ENCODE data around the gene CFAP74.
A peak's percentile ranks its signal among the peaks of the same experiment; 100 is the strongest.

Gene CFAP74

DNA sequence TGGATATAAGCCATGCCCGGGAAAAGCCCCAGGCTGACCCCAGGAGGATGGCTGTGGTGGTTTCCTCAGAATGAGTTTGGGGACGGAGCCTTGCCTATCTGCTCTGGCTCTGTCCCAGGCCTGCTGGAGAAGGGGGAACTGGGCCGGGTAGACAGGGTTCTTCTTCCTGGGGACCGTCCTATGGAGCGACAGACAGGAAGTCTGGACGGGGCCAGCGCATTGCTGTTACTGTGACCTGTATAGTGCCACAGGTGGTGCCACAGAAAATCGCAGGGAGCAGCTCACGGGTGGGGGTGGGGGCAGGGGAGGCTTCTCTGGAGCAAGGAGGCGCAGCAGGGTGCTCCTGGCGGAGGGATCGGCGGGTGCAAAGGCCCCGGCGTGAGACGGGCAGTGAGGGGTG, 36.4 kb downstream of the CFAP74 start:
- DNase-seq, result no peak

DNA sequence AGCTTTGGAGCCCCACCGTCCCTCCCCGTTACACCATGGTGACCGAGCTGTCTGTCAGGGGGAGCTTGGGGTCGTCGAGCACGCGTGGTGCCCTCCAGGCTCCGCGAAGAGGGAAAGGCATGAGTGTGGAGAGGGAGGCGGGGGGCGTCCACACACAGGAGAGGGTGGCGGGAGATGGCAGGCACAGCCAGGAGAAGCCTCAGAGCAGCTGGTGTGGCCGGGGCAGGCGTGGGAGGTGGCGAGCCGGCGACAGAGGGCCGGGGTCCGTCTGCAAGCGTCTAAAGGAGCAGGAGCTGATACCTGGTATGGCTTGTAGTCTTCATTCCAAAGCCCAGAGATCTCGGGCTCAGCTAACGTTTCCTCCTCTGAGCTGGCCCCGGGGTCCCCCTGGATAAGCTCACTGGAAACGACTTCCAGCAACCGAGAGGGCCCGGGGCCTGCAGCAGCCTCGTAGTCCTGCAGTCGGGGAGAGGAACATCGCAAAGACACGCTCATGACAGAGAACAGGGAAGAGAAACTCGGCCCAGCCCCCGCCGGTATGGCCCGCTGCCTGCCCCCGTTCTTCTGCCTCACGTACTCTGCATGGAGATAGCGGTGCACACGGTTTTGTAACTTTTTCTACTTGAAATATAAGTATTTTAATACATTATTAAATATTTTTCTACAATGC, 37.4 kb downstream of the CFAP74 start:
- no peak for DNase-seq

DNA sequence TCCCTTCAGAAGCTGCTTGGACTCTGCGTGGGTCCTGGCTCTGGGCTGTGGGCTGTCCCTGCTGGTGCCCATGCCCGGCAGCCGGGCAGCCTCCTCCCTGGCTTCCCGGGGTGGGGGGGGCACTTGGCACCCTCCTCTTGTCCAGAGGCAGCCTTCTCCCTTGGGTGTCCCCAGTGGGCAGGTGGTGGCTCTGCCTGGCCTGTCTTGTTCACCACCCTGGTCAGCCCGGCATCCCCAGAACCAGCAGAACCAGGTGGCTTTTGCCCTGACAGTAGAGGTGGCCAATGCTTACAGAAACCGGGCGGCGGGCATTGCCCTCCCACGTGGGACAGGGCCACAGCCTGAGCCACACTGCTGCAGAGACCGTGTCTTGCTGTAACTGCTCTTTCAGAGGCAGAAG, 38.0 kb downstream of the CFAP74 start:
- no peak for DNase-seq

DNA sequence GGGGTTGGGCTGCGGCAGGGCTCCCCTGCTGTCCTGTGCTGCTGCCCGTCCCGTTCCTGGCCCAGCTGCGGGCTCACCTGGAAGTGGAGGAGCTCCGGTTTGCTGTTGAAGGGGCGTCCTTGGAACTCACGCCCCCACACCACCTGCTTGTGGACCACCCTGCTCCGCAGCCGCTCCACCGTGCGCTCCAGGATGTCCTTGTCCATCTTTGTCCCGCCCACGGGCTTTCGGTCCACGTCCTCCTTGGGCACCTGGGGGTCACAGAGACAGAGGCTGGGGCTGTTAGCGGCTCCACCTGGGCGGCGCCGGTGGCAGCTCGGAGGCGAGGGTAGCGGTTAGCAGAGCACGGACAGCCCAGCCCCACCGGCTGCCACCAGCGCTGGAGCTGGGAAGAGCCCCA, 38.8 kb downstream of the CFAP74 start:
- no peak for DNase-seq

DNA sequence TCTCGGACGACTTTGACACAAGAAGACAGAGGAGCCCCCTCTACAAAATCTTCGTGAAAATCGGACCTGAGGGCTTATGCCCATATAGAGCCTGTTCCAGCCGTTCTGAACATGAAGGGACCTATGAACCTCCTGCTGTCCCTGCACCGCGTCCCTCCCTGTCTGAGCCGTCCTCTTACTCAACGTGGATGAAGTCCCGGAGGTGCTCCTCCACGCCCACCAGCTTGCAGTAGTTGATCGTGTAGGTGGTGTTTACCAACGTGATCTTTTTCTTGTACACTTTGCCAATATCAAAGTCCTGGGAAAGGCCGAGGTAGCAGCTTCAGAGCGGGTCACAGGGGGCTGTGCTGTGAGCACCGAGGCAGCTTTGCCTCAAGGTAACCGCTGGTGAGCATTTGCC, 40.0 kb downstream of the CFAP74 start:
- DNase-seq, result no peak

DNA sequence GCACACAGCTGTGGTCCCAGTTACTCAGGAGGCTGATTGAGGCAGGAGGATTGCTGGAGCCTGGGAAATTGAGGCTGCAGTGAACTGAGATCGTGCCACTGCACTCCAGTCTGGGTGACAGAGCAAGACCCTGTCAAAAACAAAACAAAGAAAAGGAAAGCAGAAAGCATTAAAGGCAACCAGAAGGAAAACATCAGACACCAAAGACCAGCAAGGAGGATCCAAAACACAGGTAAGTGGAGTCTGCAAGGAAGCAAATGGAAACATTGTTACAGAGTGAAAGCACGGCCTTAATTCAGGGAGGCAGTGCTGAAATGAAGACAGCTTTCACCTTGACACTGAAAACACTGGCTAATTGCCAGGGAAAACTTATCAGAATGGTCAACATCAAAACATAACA, 40.8 kb downstream of the CFAP74 start:
- no peak for DNase-seq

DNA sequence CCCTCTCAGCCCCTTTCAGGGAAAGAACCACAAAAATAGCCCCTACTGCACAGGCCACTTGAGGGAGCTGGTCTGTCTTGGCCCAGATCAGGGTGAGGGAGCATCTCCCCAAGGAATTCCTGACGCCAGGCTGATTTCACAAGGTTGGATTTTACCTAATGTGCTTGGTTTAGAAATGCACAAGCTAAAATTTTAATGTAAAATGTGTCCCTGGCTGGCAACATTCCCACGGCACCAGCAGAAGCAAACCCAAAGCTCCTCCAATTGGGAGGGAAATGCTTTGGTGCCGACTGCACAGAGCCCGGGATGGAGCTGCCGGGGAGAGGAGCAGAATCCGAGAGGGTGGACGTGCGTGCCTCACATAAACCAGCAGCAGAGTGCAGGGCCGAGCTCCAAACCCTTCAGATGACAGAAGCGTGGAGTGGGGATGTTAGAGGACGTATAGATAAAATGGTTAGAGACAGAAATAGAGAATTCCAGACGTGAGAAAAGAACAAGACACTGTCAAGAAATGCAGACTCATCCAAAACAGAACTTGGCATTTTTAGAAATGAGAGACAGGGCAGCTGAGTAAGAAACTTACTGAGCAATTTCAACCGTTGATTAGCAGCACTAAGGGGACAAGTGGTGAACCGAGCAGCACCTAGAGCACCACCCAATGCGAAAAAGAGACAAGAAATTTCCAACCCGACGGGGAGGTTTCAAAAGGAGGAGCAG, 42.9 kb downstream of the CFAP74 start:
- DNase-seq, result no peak

DNA sequence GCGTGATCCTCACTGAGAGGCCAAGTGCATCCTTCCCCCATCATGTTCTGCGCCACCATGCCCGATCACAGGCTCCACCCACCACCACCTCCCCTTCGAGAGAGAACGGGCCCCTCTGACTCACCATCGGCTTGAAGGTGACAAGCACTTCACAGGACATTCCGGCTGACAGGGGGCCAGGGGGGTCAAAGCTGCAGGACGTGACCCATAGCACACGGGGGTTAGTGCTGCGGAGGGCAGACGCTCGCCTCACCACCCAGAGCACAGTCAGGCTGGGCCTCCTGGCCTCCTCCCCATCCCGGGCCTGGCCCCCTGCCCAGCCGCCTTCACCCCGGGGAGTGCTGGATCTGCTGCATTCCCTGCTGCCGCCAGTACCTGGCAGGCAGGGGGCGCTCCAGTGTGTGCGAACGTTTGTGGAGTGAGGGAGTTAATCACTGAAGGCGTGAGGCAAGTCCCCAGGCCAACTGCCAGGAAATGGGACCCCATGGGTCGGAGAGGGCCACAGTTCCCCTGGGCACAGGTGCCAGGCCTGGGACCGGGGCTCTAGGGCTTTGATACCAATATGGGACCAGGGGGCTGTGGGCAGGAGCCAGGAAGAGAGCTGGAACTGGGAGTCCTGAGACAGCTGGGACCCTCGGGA, 43.6 kb downstream of the CFAP74 start:
- DNase-seq, result peak; percentile 41

DNA sequence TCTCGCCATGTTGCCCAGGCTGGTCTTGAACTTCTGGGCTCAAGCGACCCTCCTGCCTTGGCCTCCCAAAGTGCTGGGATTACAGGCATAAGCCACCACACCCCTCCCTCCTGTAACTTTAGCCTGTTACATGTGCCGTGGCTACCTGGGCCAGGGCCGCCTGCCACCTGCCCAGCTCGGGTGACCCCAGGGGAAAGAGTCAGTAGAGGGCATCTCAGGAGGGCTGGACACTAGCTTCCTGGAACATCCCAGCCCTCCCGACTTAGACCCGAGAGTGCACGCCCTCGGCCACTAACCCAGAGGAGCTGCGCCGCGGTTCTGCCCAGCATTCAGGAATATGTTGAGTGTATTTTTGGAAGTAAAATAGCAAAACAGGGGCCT, 44.1 kb downstream of the CFAP74 start:
- DNase-seq, result no peak

DNA sequence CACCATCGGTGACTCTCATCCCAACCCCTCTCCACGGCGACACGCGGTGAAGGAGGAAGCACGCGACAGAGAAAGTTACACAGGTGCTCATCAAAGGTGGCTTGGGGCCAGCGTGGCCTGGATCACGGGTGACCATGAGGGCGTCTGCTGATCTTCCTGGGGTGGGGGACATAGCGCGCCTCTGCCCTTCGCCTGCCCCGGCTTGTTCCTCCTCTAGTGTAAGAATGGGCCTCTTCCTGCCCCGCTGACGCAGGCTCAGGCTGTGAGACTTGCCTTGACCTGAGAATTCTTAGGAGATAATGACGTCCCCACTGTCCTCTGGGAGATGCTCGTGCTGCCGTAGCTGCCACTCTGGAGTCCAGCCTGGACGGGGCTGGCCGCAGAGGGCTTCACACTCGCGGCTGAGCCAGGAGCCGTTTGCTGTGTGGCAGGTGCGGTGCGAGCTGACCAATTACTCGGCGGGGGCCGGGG, 45.5 kb downstream of the CFAP74 start:
- DNase-seq, result no peak

DNA sequence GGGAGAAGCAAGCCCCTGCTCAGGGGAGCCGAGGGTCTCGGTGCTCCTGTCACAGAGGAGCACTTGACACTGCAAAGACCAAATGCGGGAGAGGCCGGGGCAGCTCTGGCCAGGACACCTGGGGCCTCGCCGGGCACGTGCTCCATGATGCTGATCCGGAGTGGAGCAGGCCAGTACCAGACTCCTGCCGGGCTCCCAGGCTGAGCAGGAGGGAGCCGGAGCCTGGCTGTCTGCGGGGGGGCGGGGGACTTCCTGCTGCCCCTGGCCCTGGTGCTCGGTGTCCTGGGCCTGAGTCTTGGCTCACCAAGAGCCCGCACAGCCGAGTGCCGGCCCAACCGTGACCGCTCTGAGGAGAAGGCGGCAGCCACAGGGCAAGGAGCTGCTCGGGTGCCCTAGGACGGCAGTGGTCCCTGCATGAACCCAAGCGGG, 46.0 kb downstream of the CFAP74 start:
- no peak for DNase-seq

DNA sequence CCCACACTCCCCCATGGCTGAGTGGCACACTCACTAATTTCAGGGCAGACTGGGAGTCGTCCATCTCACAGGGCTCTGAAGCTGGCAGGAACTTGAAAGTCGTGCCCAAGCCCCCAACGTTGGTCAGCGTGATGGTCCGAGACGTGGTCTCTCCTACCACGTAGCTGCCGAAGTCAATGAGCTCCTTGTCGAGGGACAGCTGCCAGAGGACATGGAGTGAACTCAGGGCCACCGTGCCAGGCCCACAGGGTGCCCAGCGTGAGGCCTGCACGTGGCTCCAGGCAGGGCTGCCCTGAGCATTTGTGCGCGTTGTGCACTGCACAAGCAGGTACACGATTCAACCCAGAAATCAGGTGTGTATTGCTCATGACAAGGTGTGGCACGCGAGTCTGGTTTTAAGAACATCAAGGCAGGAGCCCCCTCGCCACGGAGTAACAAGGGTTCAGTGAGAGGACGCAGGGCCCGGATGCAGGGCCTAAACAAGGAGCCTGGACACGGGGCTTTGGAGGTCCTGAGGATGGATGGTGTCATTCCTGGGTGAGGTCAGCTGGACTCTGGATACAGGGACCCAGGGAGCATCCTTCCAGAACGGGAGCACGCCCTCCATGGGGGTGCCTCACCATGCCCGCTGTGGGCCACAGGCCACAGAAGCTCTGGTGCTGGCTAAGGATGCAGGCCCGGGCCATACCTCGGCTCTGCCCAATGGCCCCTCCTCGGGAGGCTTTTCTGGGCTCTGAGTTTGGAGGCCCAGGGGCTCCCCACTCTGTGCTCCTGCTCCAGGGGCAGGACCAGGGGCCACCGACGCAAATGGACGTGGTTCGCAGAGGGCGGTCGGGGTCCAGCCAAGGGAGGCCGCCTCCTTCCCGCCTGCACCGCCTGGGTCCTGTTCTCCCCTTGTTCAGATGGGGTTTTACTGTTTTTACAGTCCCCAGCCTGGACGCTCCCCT, 46.7 kb downstream of the CFAP74 start:
- no peak for DNase-seq

DNA sequence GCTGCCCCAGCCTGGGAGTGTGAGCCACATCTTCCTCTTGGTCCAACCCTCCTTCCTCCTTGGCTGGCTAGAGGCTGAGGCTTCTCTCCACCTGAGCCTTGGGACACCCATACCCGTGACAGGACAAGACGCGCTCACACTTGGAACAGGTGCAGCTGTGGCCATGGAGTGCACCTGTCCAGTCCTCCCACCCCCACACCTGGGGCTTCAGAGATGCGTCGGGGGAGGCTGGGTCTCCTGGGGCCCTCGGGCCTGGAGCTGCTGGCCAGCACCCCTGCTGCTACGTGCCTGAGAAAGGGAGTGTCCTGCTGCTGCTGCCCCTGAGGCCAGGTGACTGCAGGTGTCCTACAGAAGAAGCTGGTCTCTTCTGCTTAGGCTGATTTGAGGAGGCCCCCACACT, 47.5 kb downstream of the CFAP74 start:
- DNase-seq, result no peak

DNA sequence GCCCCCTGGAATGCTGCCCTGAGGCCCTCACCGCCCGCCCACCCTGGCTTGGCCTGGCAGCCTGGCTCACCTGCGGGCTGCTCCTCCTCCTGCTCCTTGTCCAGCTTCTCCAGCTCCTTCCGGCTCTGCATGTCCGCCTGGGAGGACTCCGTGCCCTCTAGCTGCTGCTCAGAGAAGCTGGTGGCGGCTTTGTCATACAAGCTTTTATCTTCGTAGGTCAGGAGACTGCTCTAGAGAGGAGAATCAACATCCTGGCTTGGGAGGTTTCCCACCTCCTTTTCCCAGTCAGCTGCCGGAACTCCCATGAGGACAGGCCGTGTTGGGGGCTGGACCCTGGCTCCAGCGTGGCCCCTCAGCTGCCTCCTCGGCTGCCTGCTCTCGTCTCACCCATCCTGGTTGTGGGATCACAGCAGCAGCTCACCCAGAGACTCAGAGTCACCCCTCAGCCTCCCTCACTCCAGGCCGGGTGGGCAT, 47.9 kb downstream of the CFAP74 start:
- no peak for DNase-seq

DNA sequence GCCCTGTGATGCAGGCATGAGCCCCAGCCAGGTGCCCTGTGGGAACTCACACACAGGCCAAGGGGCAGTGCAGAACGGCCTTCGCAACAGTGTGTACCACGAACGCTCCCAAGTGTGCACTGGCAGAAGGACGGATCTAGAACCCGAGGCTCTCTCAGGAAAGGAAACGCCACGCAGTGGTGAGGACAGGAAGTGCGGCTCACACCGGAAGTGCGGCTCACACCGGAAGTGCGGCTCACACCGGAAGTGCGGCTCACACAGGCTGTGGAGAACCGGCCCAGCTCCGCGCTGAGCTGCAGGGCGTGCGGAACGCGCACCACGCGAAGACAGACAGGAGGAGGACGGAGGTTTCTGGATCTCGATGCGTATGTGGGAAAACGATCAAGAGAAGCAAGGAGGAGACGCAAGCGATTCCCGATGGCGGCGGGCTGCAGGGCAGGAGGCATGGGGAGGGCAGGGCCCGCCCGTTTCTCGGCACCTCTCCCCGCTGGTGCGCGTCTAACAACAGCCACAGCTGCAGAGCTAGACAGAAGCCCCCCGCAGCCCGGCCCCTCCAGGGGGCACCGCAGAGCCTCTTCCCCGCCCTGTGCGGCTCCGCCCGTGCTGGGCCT, 48.6 kb downstream of the CFAP74 start:
- DNase-seq, result no peak

DNA sequence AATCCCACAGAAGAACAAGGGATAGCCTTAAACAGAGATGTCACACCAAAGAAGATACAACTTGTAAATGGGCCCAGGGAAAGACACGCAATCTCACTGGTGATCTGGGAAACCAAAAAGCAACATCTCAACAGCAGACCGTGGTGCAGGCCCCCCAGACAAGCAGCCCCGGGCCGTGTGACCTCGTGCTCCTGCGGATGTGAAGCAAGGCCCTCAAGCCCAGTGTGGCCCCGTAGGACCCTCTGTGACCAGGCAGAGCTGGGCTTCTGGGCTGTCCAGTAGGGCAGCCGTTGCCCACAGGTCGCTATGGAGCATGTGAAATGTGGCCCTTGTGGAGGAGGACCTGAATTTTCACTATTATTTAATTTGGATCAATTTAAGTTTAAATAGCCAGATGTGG, 49.6 kb downstream of the CFAP74 start:
- DNase-seq, result no peak

DNA sequence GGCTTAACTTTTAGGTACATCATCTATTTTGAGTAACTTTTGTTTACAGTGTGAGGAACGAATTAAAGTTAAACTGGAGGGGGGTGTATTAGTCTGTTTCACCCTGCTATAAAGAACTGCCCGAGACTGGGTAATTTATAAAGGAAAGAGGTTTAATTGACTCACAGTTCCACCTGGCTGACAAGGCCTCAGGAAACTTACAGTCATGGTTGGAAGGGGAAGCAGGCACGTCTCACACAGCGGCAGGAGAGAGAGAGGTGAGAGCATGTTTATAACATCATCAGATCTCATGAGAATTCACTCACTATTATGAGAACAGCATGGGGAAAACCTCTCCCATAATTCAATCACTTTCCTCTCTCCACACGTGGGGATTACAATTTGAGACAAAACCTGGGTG, 52.6 kb downstream of the CFAP74 start:
- no peak for DNase-seq

DNA sequence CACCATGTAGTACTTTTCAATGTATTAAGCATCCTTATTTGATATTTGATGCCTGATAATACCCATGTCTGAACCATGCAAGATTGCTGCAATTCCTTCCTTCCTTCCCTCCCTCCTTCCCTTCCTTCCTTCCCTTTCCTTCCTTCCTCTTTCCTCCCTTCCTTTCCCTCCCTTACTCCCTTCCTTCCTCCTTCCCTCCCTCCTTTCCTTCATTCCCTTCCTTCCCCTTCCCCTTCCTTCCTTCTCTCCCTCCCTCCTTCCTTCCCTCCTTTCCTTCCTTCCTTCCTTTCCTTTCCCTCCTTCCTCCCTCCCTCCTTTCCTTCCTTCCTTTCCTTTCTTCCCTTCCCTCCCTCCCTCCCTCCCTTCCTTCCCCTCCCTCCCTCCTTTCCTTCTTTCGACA, 54.8 kb downstream of the CFAP74 start:
- DNase-seq, result no peak

DNA sequence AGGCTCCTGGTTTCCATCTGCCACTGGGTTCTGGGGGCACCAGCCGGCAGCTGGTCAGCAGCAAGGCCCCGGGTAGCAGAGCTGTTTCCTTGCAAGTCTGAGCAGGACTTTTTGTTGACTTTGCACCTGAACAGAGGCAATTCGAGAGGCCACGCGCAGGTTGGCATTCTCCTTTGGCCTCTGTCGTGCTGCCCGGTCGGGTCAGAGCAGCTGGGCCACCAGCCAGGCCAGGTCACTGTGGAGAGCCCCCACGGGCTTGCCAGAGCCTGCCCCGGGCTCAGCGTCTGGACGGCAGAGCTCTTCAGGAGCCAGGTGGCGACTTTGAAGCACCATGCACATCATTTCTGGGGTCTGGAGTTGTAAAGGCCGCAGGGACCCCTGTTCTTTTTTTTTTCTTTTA, 56.1 kb downstream of the CFAP74 start:
- no peak for DNase-seq

DNA sequence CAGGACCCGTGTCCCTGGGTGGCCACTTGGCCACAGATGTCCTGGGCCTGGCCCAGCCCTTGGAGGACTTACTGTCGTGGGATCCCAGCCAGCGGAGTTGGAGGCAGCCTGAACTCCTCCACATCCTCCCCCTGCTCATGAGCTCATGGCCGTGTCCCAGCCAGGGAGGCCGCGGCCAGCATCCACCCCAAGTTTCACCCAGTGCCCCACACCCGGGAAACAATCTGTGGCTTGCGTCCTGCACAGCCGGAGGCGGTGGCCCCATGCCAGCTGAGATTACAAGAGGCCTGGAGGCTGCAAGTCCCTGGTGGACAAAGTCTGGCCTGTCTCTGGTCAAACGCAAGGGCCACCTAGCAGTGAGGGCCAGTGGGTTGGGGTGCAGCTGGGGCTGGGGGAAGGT, 57.0 kb downstream of the CFAP74 start:
- DNase-seq, result no peak

DNA sequence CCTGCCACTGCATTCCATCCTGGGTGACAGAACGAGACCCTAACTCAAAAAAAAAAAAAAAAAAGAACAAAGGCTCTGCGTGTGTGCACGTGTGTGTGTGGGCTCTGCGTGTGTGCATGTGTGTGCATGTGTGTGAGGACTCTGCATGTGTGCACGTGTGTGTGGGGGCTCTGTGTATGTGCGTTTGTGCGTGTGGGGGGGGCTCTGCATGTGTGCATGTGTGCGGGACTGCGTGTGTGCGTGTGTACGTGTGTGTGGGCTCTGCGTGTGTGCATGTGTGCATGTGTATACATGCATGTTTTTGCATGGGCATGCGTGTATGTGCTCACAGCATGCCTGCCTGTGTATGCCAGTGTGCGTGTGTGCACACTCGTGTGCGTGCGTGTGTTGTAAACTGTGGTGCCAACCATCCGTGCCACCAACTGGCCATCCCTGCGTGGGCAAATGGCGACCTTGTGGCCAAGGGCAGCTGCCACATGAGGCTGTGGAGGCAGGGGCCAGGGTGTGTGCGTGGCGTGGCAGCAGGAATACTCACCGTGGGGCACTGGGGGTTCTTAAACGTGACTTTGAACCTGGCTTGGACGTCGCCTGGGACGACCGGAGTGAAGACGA, 57.7 kb downstream of the CFAP74 start:
- no peak for DNase-seq
